HL-60/S4 treated with phorbol 12-myristate 13-acetate at 8.2 ng/mL for 4 days and 3 days (cell line): Measurements from ENCODE around the gene MEX3C.

ENCODE experiments used
- in situ Hi-C: fragments of 300-500 bp; cut with MboI; formaldehyde crosslinking; loops from 2 replicates; pipeline ENCODE4 v1.15.0; 2022; ENCODE audit warnings: low sequenced_read_pairs

MEX3C gene

DNA sequence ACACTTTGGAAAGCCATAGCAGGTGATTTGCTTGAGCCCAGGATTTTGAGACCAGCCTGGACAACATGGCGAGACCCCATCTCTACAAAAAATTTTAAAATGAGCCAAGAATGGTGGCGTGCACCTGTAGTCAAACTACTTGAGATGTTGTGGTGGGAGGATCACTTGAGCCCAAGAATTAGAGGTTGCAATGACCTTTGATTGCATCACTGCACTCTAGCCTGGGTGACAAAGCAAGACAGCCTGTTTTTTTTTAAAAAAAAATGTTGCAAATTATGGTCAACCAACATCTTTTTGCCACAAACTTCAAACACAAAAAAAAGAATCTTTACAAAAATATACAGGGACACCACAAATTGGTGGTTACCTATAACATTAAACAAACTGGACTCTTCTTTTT is 40.3 kb downstream of the MEX3C start:
- in situ Hi-C loops: no loop called here

DNA sequence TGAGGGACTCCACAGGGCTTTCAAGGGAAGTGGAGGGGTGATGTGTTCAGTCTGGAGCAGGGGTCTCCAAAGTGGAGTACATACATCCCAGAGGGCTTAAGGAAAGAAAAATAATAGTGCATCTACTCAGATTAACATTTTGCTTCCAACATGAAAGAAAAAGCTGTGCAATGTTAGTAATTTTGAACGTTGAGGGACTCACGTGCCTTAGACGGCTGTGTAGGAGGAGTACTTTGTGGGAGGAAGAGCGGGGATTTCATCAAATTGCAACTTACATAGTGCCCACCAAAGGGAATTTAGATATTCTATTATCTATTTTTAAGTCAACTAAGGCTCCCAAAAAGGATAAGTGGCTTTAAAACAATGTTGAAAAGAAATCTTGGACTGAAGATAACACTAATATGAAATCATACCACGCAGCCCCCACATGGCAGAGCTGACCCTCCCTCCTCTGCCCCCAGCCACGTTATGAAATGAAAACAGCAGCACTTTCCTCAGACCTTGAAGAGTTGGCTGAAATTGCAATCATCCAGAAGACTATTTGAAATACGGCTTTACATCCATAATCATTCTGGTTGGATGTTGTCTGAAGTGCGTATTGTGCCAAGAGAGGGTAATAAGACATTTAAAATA is 42.9 kb downstream of the MEX3C start:
- in situ Hi-C loops: no loop called here

- in situ Hi-C loops: no loop called here
Measured at GRCh38 chr18:51153659-51154371, 43.7 kb downstream of the MEX3C start.

GRCh38 chr18:51151568-51152511 is 45.6 kb downstream of the MEX3C start:
- in situ Hi-C loops: no loop called here

GRCh38 chr18:51151185-51151567 is 46.3 kb downstream of the MEX3C start:
- in situ Hi-C loops: no loop called here

- in situ Hi-C loops: no loop called here
Measured at GRCh38 chr18:51150113-51150700, 47.3 kb downstream of the MEX3C start.

DNA sequence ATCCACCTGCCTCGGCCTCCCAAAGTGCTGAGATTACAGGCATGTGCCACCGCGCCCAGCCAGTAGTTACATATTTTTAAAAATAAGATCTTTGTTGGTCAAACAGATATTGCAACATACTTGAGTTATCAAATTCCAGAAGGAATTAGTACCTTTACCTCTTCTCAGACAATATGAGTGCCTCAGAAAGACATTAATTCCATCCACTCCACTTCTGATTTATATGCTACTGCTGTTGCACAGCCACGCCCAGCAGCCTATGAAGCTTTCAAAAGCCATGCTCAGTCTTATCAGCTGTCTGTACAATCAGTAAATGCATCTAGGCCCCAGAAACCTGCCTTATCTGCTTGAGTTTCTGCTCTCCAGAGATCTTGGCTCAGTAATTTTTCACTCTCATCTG is 47.8 kb downstream of the MEX3C start:
- in situ Hi-C loops: no loop called here

- in situ Hi-C loops: no loop called here
Measured at GRCh38 chr18:51146909-51147308, 50.6 kb downstream of the MEX3C start.

- in situ Hi-C loops: no loop called here
Measured at GRCh38 chr18:51138936-51139335, 58.5 kb downstream of the MEX3C start.

- in situ Hi-C loops: no loop called here
Measured at GRCh38 chr18:51137891-51138290, 59.6 kb downstream of the MEX3C start.

GRCh38 chr18:51137026-51137729 is 60.3 kb downstream of the MEX3C start:
- in situ Hi-C loops: no loop called here

- in situ Hi-C loops: no loop called here
Measured at GRCh38 chr18:51135795-51136194, 61.7 kb downstream of the MEX3C start.

GRCh38 chr18:51135364-51135763 is 62.1 kb downstream of the MEX3C start:
- in situ Hi-C loops: no loop called here

GRCh38 chr18:51134721-51135120 is 62.8 kb downstream of the MEX3C start:
- in situ Hi-C loops: no loop called here

DNA sequence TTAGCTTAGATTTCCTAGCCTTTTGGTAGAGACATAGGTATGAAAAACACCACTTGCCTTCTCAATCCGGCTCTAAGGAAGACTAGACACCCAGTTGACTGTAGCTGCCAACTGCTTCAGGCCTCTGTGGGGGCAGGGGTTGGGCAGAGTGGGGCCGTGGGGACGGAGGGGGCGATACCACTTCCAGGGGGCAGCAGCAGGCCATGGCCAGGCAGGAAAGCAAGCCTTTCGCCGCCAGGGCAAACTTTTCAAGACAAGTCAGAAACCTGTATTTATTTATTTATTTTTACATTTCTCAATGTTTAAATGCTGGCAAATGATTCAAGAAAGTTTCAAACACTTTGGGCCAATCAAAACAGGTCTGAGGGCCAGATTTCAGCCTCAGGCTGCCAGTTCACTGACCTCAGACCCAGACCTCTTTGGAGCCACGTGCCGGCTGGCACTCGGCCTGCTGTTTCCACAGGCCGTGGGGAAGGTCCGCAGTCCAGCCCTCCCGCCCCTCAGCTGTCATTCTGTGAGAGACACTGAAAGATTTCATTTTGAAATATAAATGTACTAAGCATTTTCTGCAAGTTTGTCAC is 63.8 kb downstream of the MEX3C start:
- in situ Hi-C loops: no loop called here

DNA sequence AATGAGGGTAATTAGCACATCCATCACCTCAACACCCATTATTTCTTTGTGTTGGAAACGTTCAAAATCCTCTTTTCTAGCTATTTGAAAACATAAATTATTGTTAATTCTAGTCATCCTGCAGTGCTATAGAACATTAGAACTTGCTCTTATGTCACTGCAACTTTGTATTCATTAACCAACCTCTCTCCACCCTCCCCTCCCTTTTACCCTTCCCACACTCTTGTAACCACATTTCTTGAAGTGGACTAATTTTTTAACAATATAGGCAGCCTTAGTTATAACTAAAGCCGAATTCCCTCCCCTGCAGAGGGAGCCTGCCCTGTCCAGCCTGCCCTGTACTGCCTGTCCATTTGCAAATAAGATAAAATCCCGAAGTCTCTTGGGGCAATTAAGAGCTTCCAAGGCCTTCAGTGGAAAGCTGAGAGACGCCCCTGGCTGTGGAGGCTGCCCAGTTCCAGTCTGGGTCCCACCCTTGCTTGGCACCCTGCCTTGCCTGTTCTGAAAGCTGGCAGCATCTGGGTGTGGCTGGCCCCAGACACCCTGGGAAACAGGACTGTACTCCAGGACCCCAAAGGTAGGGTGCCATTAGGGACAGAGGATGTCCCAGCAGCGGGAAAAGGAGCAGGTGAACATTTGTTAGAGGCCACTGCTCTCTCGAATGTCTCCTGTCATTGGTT is 65.1 kb downstream of the MEX3C start:
- in situ Hi-C loops: no loop called here

DNA sequence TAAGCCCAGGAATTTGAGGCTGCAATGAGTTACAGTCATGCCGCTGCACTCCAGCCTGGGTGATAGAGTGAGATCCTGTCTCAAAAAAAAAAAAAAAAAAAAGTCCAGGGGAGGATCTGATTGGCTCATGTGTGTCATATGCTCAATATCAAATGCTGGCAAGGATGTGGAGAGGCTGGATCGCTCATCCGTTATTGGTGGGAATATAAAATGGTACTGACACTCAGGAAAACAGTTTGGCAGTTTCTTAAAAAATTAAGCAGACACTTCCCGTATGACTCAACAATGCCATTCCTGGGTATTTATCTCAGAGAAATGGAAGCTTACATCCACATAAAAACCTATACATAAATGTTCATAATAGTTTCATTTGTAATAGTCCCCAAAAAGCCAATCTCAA is 68.9 kb downstream of the MEX3C start:
- in situ Hi-C loops: no loop called here

GRCh38 chr18:51127664-51128063 is 69.8 kb downstream of the MEX3C start:
- in situ Hi-C loops: no loop called here

DNA sequence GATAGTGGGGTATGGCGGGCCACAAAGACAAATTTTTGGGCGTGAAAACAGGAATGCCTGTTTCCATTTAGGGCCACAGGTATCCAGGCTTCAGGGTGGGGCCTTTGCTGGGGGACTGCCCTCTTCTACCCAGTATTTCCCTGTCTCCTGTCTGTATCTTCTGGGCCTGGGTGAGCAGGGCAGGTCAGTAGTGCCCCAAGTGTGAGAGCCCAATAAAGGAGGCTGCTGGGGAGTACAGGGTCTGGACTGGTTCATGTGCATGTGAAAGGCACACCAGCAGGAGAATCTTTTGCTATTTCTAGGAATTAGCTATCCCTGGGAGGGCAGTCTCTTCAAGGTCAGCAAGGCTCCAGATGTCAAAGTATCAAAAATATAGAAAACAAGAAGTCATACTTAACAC is 71.5 kb downstream of the MEX3C start:
- in situ Hi-C loops: no loop called here
